K562 (cell line): ENCODE results near the gene STAMBPL1. TPM values are rescaled to one million over a fixed set of nuclear protein-coding genes. Genes with fewer than 3 reads are reported as not detected.

Experiments
- ATAC-seq: fragments of 200-7000 bp; cut with Tn5 transposase; 3 replicates; pipeline ENCODE4 v1.9.1; 2020; ENCODE audit warnings: moderate library complexity
- BruUV-seq: library from RNA; stranded (reverse); fragments of 400-500 nt; replicated peaks from 2 replicates; lab custom pipeline; 2021; lab: Mats Ljungman, UMichigan
- CTCF ChIA-PET: fragments of 300-600 bp; formaldehyde crosslinking; extraction: SDS; loops from one replicate; lab custom pipeline; 2021; ENCODE audit warnings: low intra/inter-chr PET ratio; lab: Yijun Ruan, JAX
- POLR2A ChIA-PET: fragments of 300-600, 350-650 bp; sonication (Branson Sonifier 250); formaldehyde crosslinking; extraction: SDS; loops from one replicate; lab custom pipeline; 2021; ENCODE audit warnings: antibody characterized with exemption, inconsistent platforms; lab: Yijun Ruan, JAX
- DNase-seq, 4 experiments: peaks; one replicate each; pipeline versions ENCODE4 v3.0.0 to v3.0.0-alpha.2; 2011 to 2018; ENCODE audit warnings: low spot score in 3 of 4, mixed read lengths in 3 of 4; ENCODE audit errors: extremely low read depth in 1 of 4
- FAIRE-seq: peaks from 2 replicates; lab custom pipeline; 2011; peaks lifted over from hg19 to GRCh38; lab: Jason Lieb, UNC
- H2AFZ ChIP-seq: 2 replicates; pipeline ENCODE4 v1.6.0; 2011; ENCODE audit warnings: low read depth, low read length, control low read depth, inconsistent platforms
- H3K27ac ChIP-seq: fragments of 200-600 bp; 3 replicates; pipeline ENCODE4 v1.8.0; 2011; ENCODE audit warnings: low read depth, mild to moderate bottlenecking, control low read depth, inconsistent platforms, low read length, moderate library complexity, mixed read lengths; ENCODE audit errors: extremely low read depth
- H3K27me3 ChIP-seq, 2 experiments: fragments of 300-600 bp in 1 of 2; 2 replicates in 1 of 2; 3 replicates in 1 of 2; pipeline versions ENCODE4 v1.6.0 to v1.8.0; 2011; ENCODE audit warnings: inconsistent platforms in 2 of 2, low read length in 2 of 2, mild to moderate bottlenecking in 1 of 2, mixed read lengths in 1 of 2, moderate library complexity in 1 of 2; ENCODE audit not compliant: control insufficient read depth in 2 of 2, insufficient read depth in 2 of 2
- H3K36me3 ChIP-seq: fragments of 300-600 bp; 3 replicates; pipeline ENCODE4 v1.8.0; 2011; ENCODE audit warnings: mild to moderate bottlenecking, low read length, inconsistent platforms; ENCODE audit not compliant: control insufficient read depth, insufficient read depth
- H3K4me1 ChIP-seq, 2 experiments: fragments of 200-600 bp in 1 of 2; replicated peaks in 1 of 2; 2 replicates in 1 of 2; 3 replicates in 1 of 2; pipeline versions ENCODE4 v1.5.1 to v1.8.0; 2011; ENCODE audit warnings: inconsistent platforms in 2 of 2, low read length in 2 of 2, mild to moderate bottlenecking in 1 of 2, mixed read lengths in 1 of 2, moderate library complexity in 1 of 2; ENCODE audit not compliant: control insufficient read depth in 2 of 2, insufficient read depth in 2 of 2
- H3K4me2 ChIP-seq: 2 replicates; pipeline ENCODE4 v1.6.1; 2011; ENCODE audit warnings: low read length, control low read depth, inconsistent platforms, mixed read lengths; ENCODE audit not compliant: insufficient read depth
- H3K4me3 ChIP-seq: fragments of 200-600 bp; sonication (generic), shearing (Covaris generic); 2 replicates; pipeline ENCODE4 v1.5.1; 2016; ENCODE audit warnings: control low read depth, inconsistent platforms
- H3K79me2 ChIP-seq: fragments of 200-600 bp; 3 replicates; pipeline ENCODE4 v1.8.0; 2011; ENCODE audit warnings: low read length, inconsistent platforms; ENCODE audit not compliant: control insufficient read depth, insufficient read depth
- H3K9ac ChIP-seq, 2 experiments: 2 replicates each; pipeline versions ENCODE4 v1.6.0 to v1.6.1; 2011; ENCODE audit warnings: low read depth in 2 of 2, low read length in 2 of 2, control low read depth in 1 of 2, inconsistent platforms in 1 of 2, mild to moderate bottlenecking in 1 of 2, mixed read lengths in 1 of 2; ENCODE audit not compliant: insufficient read depth in 1 of 2
- H3K9me1 ChIP-seq: one replicate; pipeline ENCODE4 v1.6.0; 2011; ENCODE audit warnings: inconsistent platforms, mild to moderate bottlenecking, low read length, moderate library complexity; ENCODE audit not compliant: control insufficient read depth, insufficient read depth
- H3K9me3 ChIP-seq: replicated peaks from 2 replicates; pipeline ENCODE4 v1.5.1; 2011; ENCODE audit warnings: low read depth, low read length, inconsistent platforms; ENCODE audit not compliant: control insufficient read depth, insufficient read depth
- H4K20me1 ChIP-seq: replicated peaks from 2 replicates; pipeline ENCODE4 v1.6.1; 2011; ENCODE audit warnings: low read length, inconsistent platforms, mixed read lengths; ENCODE audit not compliant: control insufficient read depth, insufficient read depth
- BHLHE40 ChIP-seq: IDR thresholded peaks from 2 replicates; pipeline ENCODE4 v1.6.1; 2011; ENCODE audit warnings: low read length, improper control_type of control experiment
- CSDE1 ChIP-seq, 2 experiments: fragments of 450-650 bp; IDR thresholded peaks; 2 replicates each; pipeline ENCODE4 v1.6.1; 2016; ENCODE audit warnings: mild to moderate bottlenecking in 1 of 2
- NCOA4 ChIP-seq: fragments of 450-650 bp; IDR thresholded peaks from 2 replicates; pipeline ENCODE4 v1.6.1; 2018; ENCODE audit warnings: mild to moderate bottlenecking; ENCODE audit not compliant: partially characterized antibody
- NUFIP1 ChIP-seq: fragments of 450-650 bp; IDR thresholded peaks from 2 replicates; pipeline ENCODE4 v1.6.1; 2018; ENCODE audit not compliant: partially characterized antibody
- OTX1 ChIP-seq: fragments of 450-650 bp; formaldehyde crosslinking; IDR thresholded peaks from 2 replicates; pipeline ENCODE4 v1.4.0; 2022; ENCODE audit warnings: mild to moderate bottlenecking
- PRPF4 ChIP-seq: fragments of 200-400 bp; formaldehyde crosslinking; IDR thresholded peaks from one replicate; pipeline ENCODE4 v1.6.1; 2017; ENCODE audit warnings: low read length, low read depth, mild to moderate bottlenecking; ENCODE audit not compliant: insufficient read depth, poor library complexity, severe bottlenecking
- RAD51 ChIP-seq: fragments of 450-650 bp; IDR thresholded peaks from 2 replicates; pipeline ENCODE4 v1.7.1; 2016; ENCODE audit warnings: low read depth, mild to moderate bottlenecking, borderline replicate concordance
- SPI1 ChIP-seq: IDR thresholded peaks from 2 replicates; pipeline ENCODE4 v1.6.1; 2011; ENCODE audit warnings: low read depth, low read length, control low read depth, borderline replicate concordance
- ZKSCAN1 ChIP-seq: fragments of 150-350 bp; IDR thresholded peaks from 2 replicates; pipeline ENCODE4 v1.6.1; 2016; ENCODE audit warnings: low read depth, low read length
- ZNF324 ChIP-seq: fragments of 250-450 bp; sonication (Bioruptor Pico); IDR thresholded peaks from 2 replicates; pipeline ENCODE4 v1.4.0; 2020; ENCODE audit warnings: mild to moderate bottlenecking
- ZNF696 ChIP-seq: fragments of 250-450 bp; sonication (Bioruptor Pico); conservative IDR thresholded peaks from 2 replicates; pipeline ENCODE4 v1.4.0; 2020; ENCODE audit warnings: mild to moderate bottlenecking, moderate library complexity
- WGBS: fragments of 100-300 bp; shearing (Covaris generic); methylation state at CpG from one replicate; pipeline ENCODE4 v1.1.6; 2016; ENCODE audit warnings: low coverage, mixed read lengths; ENCODE audit not compliant: insufficient coverage; ENCODE audit errors: missing lambda C conversion rate; 5-methylcytosine and 5-hydroxymethylcytosine counted together
- in situ Hi-C: fragments of 300-500 bp; cut with MboI; formaldehyde crosslinking; loops from 4 replicates; pipeline ENCODE4 v1.15.0; 2018; ENCODE audit warnings: inconsistent platforms, mixed read lengths
- intact Hi-C: fragments of 100-400 bp; cut with micrococcal nuclease; formaldehyde crosslinking; loops from 2 replicates; pipeline ENCODE4 v1.14.2; 2022
- polyA plus RNA-seq, 8 experiments: library from polyadenylated mRNA; depleted of rRNA in 4 of 8; stranded (reverse) in 5 of 8; unstranded in 3 of 8; fragments of >200 nt; fragmentation: Nextera tagmentation in 2 of 8; fragmentation: Illumina TruSeq in 1 of 8; extraction: Ambion mirVana in 2 of 8; extraction: Trizol in 1 of 8; gene quantifications; 2 replicates each; pipeline versions ENCODE4 v1.2.1 to v1.2.3, GENCODE V29; 2011 to 2014; ENCODE audit warnings: inconsistent platforms in 1 of 8, missing spikeins in 1 of 8
- total RNA-seq, 7 experiments: library from RNA; depleted of rRNA in 6 of 7; stranded (reverse); fragments of >200 nt in 6 of 7; fragmentation: Illumina TruSeq in 2 of 7; extraction: Trizol in 2 of 7; gene quantifications; 2 replicates each; pipeline versions ENCODE4 v1.2.1 to v1.2.3, GENCODE V29; 2011 to 2021; ENCODE audit warnings: low replicate concordance in 1 of 7
- TF ChIP-seq, protein P1 (sequence below): fragments of 450-650 bp; IDR thresholded peaks from 2 replicates; pipeline ENCODE4 v1.7.0; 2016; ENCODE audit warnings: borderline replicate concordance
- TF ChIP-seq, protein P2 (sequence below): sonication (generic); formaldehyde crosslinking; IDR thresholded peaks from 2 replicates; pipeline ENCODE4 v1.8.1; 2023; ENCODE audit warnings: mild to moderate bottlenecking, missing genetic modification reagents
- TF ChIP-seq, protein P3 (sequence below): IDR thresholded peaks from 3 replicates; pipeline ENCODE4 v1.6.1; 2011; ENCODE audit warnings: borderline replicate concordance, mild to moderate bottlenecking; ENCODE audit not compliant: insufficient read length, insufficient read depth
- TF ChIP-seq, protein P4 (sequence below): IDR thresholded peaks from 2 replicates; pipeline ENCODE4 v1.6.1; 2014; ENCODE audit warnings: antibody characterized with exemption

Gene STAMBPL1
- total and polyA plus RNA-seq, 9 of the 15 experiments (the other 6 are each of a cell fraction or from before 2014, with no cell fraction given): 0.09 TPM; not detected in 8

DNA sequence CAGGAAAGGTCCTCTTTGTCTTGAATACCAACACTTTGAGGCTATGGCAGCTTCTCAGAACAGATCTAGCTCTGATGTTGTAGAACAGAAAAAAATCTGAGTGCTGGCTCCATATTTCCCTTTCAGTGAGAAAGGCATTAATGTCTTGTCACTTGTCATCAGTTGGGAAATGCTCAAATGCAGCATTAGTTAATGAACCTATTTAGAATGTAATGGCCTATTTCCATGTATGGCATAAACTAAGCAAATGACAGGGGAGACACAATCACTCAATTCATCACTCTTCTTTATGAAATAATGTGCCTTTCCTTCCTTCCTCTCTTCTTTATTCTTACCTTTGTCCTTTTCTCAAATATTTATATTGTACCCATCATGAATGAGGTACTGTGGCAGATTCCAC is 5.0 kb upstream of the STAMBPL1 start (continued):
- TF ChIP-seq, protein P1, sequence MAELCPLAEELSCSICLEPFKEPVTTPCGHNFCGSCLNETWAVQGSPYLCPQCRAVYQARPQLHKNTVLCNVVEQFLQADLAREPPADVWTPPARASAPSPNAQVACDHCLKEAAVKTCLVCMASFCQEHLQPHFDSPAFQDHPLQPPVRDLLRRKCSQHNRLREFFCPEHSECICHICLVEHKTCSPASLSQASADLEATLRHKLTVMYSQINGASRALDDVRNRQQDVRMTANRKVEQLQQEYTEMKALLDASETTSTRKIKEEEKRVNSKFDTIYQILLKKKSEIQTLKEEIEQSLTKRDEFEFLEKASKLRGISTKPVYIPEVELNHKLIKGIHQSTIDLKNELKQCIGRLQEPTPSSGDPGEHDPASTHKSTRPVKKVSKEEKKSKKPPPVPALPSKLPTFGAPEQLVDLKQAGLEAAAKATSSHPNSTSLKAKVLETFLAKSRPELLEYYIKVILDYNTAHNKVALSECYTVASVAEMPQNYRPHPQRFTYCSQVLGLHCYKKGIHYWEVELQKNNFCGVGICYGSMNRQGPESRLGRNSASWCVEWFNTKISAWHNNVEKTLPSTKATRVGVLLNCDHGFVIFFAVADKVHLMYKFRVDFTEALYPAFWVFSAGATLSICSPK: no peak
- TF ChIP-seq NCOA4 (no peak), ZNF324 (CRISPR knock-in tag) (no peak), ZNF696 (no peak), BHLHE40 (no peak), PRPF4 (no peak), SPI1 (no peak), NUFIP1 (no peak), RAD51 (no peak)
- TF ChIP-seq, all 486 proteins: peak for 0

DNA sequence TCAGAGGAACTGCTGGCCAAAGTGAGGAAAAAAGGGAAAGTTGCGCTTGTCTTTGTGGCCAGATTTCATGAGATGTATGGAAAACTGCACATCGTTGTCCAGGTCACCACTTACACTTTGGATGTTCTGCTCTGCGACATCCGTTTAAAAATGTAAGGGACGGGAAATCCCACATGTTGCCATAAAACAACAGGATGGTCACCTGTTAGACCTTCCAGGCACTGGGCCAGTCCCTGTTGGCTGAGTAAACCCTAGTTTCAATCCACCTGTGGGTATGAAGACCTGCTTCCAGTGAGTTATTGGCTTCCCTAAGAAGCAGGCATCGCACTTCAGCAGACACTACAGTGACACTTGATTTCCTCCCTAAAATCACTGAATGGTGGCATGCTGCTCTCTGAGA is 2.7 kb upstream of the STAMBPL1 start:
- no peaks in the 10 kb centered on the region for H3K36me3 ChIP-seq
- intact Hi-C loops: no loop called here
- BruUV-seq: no TSS peak
- no peaks in the 10 kb centered on the region for H3K9me1 ChIP-seq
- H3K4me2 ChIP-seq: no peak overlapping the region
- peaks cover 0 to 14% of the 10 kb centered on the region in 2 experiments; a peak in 2 of 5 replicates for H3K27me3 ChIP-seq
- no peaks in the 10 kb centered on the region for H3K79me2 ChIP-seq
- CTCF ChIA-PET: no interaction called here
- POLR2A ChIA-PET: no interaction called here
- TF ChIP-seq OTX1 (CRISPR knock-in tag) (no peak), ZKSCAN1 (no peak), CSDE1 (IDR thresholded peaks at IDR 0.05) (no peak)
- TF ChIP-seq, protein P2, sequence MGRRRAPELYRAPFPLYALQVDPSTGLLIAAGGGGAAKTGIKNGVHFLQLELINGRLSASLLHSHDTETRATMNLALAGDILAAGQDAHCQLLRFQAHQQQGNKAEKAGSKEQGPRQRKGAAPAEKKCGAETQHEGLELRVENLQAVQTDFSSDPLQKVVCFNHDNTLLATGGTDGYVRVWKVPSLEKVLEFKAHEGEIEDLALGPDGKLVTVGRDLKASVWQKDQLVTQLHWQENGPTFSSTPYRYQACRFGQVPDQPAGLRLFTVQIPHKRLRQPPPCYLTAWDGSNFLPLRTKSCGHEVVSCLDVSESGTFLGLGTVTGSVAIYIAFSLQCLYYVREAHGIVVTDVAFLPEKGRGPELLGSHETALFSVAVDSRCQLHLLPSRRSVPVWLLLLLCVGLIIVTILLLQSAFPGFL: no peak
- TF ChIP-seq, protein P3, sequence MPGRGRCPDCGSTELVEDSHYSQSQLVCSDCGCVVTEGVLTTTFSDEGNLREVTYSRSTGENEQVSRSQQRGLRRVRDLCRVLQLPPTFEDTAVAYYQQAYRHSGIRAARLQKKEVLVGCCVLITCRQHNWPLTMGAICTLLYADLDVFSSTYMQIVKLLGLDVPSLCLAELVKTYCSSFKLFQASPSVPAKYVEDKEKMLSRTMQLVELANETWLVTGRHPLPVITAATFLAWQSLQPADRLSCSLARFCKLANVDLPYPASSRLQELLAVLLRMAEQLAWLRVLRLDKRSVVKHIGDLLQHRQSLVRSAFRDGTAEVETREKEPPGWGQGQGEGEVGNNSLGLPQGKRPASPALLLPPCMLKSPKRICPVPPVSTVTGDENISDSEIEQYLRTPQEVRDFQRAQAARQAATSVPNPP: no peak
- TF ChIP-seq, protein P4, sequence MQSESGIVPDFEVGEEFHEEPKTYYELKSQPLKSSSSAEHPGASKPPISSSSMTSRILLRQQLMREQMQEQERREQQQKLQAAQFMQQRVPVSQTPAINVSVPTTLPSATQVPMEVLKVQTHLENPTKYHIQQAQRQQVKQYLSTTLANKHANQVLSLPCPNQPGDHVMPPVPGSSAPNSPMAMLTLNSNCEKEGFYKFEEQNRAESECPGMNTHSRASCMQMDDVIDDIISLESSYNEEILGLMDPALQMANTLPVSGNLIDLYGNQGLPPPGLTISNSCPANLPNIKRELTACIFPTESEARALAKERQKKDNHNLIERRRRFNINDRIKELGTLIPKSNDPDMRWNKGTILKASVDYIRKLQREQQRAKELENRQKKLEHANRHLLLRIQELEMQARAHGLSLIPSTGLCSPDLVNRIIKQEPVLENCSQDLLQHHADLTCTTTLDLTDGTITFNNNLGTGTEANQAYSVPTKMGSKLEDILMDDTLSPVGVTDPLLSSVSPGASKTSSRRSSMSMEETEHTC: no peak
- H3K9me3 ChIP-seq: no peaks in the 10 kb centered on the region
- H3K27ac ChIP-seq: no peak overlapping the region
- no peak overlapping the region for H3K9ac ChIP-seq
- no peak overlapping the region for H3K4me3 ChIP-seq
- in situ Hi-C loops: no loop called here
- DNase-seq (no peak), FAIRE-seq (no peak), ATAC-seq (no peak)
- peaks cover 0 to 10% of the 10 kb centered on the region in 2 experiments; a peak in 2 of 5 replicates for H3K4me1 ChIP-seq
- no peaks in the 10 kb centered on the region for H4K20me1 ChIP-seq
- H2AFZ ChIP-seq: no peak overlapping the region
- 0% methylated on average over 5 of the region's 6 CpGs for WGBS
